ENCODE data around the gene FOXC1.

The FOXC1 gene

GRCh38 chr6:1599469-1599868, 10.2 kb upstream of the FOXC1 start:
- H3K36me3 ChIP-seq (ENCODE audit: control insufficient read depth, insufficient read depth, low read length) = no peaks in the 10 kb centered on the region
- H3K9me3 ChIP-seq (ENCODE audit: control insufficient read depth, insufficient read depth, low read length) = no peaks in the 10 kb centered on the region
- peaks cover 1% of the 10 kb centered on the region; the same call in 1 of the 2 replicates for H3K4me1 ChIP-seq (ENCODE audit: control insufficient read depth, insufficient read depth, low read length)
- no peak overlapping the region for H3K27ac ChIP-seq (ENCODE audit: low read length)
- no peak overlapping the region for H3K4me3 ChIP-seq (ENCODE audit: low read length)
- no peak for DNase-seq (ENCODE audit: low read depth, low spot score)
- H3K27me3 ChIP-seq (ENCODE audit: control insufficient read depth, insufficient read depth, low read length) = peaks cover 5% of the 10 kb centered on the region; the same call in 1 of the 2 replicates
- no CpG with 5 or more reads among the region's 10 CpGs for WGBS (ENCODE audit: insufficient coverage, insufficient read length)

GRCh38 chr6:1600063-1600763, 9.5 kb upstream of the FOXC1 start:
- Histone ChIP-seq H3K27ac (ENCODE audit: low read length) (no peak overlapping the region), H3K4me3 (ENCODE audit: low read length) (no peak overlapping the region), H3K4me1 (ENCODE audit: control insufficient read depth, insufficient read depth, low read length) (peaks cover 3% of the 10 kb centered on the region; the same call in 1 of the 2 replicates), H3K9me3 (ENCODE audit: control insufficient read depth, insufficient read depth, low read length) (no peaks in the 10 kb centered on the region), H3K36me3 (ENCODE audit: control insufficient read depth, insufficient read depth, low read length) (no peaks in the 10 kb centered on the region), H3K27me3 (ENCODE audit: control insufficient read depth, insufficient read depth, low read length) (peaks cover 12% of the 10 kb centered on the region; the same call in 1 of the 2 replicates)
- WGBS (ENCODE audit: insufficient coverage, insufficient read length) = no CpG with 5 or more reads among the region's 3 CpGs
- no peak for DNase-seq (ENCODE audit: low read depth, low spot score)

- Histone ChIP-seq H3K4me1 (ENCODE audit: control insufficient read depth, insufficient read depth, low read length) (peaks cover 3% of the 10 kb centered on the region), H3K27me3 (ENCODE audit: control insufficient read depth, insufficient read depth, low read length) (peaks cover 18% of the 10 kb centered on the region), H3K4me3 (ENCODE audit: low read length) (no peak overlapping the region), H3K9me3 (ENCODE audit: control insufficient read depth, insufficient read depth, low read length) (no peaks in the 10 kb centered on the region), H3K27ac (ENCODE audit: low read length) (no peak overlapping the region), H3K36me3 (ENCODE audit: control insufficient read depth, insufficient read depth, low read length) (no peaks in the 10 kb centered on the region)
- WGBS (ENCODE audit: insufficient coverage, insufficient read length) = no CpG with 5 or more reads among the region's 15 CpGs
- no peak for DNase-seq (ENCODE audit: low read depth, low spot score)
Measured at GRCh38 chr6:1600764-1601157, 9.0 kb upstream of the FOXC1 start.

GRCh38 chr6:1601158-1602048, 8.3 kb upstream of the FOXC1 start:
- DNase-seq (ENCODE audit: low read depth, low spot score) = no peak
- Histone ChIP-seq H3K36me3 (ENCODE audit: control insufficient read depth, insufficient read depth, low read length) (no peaks in the 10 kb centered on the region), H3K9me3 (ENCODE audit: control insufficient read depth, insufficient read depth, low read length) (no peaks in the 10 kb centered on the region), H3K27me3 (ENCODE audit: control insufficient read depth, insufficient read depth, low read length) (peaks cover 24% of the 10 kb centered on the region), H3K27ac (ENCODE audit: low read length) (no peak overlapping the region), H3K4me1 (ENCODE audit: control insufficient read depth, insufficient read depth, low read length) (peaks cover 4% of the 10 kb centered on the region; the same call in 1 of the 2 replicates), H3K4me3 (ENCODE audit: low read length) (no peak overlapping the region)
- no CpG with 5 or more reads among the region's 60 CpGs for WGBS (ENCODE audit: insufficient coverage, insufficient read length)

- Histone ChIP-seq H3K27me3 (ENCODE audit: control insufficient read depth, insufficient read depth, low read length) (peaks cover 28% of the 10 kb centered on the region), H3K4me1 (ENCODE audit: control insufficient read depth, insufficient read depth, low read length) (peaks cover 4% of the 10 kb centered on the region; the same call in 1 of the 2 replicates)
- no CpG with 5 or more reads among the region's 10 CpGs for WGBS (ENCODE audit: insufficient coverage, insufficient read length)
Measured at GRCh38 chr6:1602049-1602713, 7.5 kb upstream of the FOXC1 start.

GRCh38 chr6:1603708-1604107, 6.0 kb upstream of the FOXC1 start:
- no peak overlapping the region for H3K4me3 ChIP-seq (ENCODE audit: low read length)
- no peak for DNase-seq (ENCODE audit: low read depth, low spot score)
- no peaks in the 10 kb centered on the region for H3K9me3 ChIP-seq (ENCODE audit: control insufficient read depth, insufficient read depth, low read length)
- H3K27ac ChIP-seq (ENCODE audit: low read length) = no peak overlapping the region
- peaks cover 9% of the 10 kb centered on the region for H3K4me1 ChIP-seq (ENCODE audit: control insufficient read depth, insufficient read depth, low read length)
- H3K36me3 ChIP-seq (ENCODE audit: control insufficient read depth, insufficient read depth, low read length) = no peaks in the 10 kb centered on the region
- H3K27me3 ChIP-seq (ENCODE audit: control insufficient read depth, insufficient read depth, low read length) = peaks cover 41% of the 10 kb centered on the region
- WGBS (ENCODE audit: insufficient coverage, insufficient read length) = no CpG with 5 or more reads among the region's 15 CpGs

More at GRCh38 chr6:1602049-1602713, 7.5 kb upstream of the FOXC1 start:
- Histone ChIP-seq H3K36me3 (ENCODE audit: control insufficient read depth, insufficient read depth, low read length) (no peaks in the 10 kb centered on the region), H3K9me3 (ENCODE audit: control insufficient read depth, insufficient read depth, low read length) (no peaks in the 10 kb centered on the region), H3K27ac (ENCODE audit: low read length) (no peak overlapping the region), H3K4me3 (ENCODE audit: low read length) (no peak overlapping the region)
- no peak for DNase-seq (ENCODE audit: low read depth, low spot score)

- Histone ChIP-seq H3K27me3 (ENCODE audit: control insufficient read depth, insufficient read depth, low read length) (peaks cover 47% of the 10 kb centered on the region), H3K27ac (ENCODE audit: low read length) (no peak overlapping the region), H3K36me3 (ENCODE audit: control insufficient read depth, insufficient read depth, low read length) (no peaks in the 10 kb centered on the region), H3K4me1 (ENCODE audit: control insufficient read depth, insufficient read depth, low read length) (peaks cover 9% of the 10 kb centered on the region), H3K4me3 (ENCODE audit: low read length) (peak overlapping the region; percentile 23; the same call in 1 of the 2 replicates), H3K9me3 (ENCODE audit: control insufficient read depth, insufficient read depth, low read length) (no peaks in the 10 kb centered on the region)
- WGBS (ENCODE audit: insufficient coverage, insufficient read length) = no CpG with 5 or more reads among the region's 85 CpGs
- no peak for DNase-seq (ENCODE audit: low read depth, low spot score)
Measured at GRCh38 chr6:1604158-1605003, 5.3 kb upstream of the FOXC1 start.

- Histone ChIP-seq H3K4me3 (ENCODE audit: low read length) (peak overlapping the region; percentile 23; the same call in 1 of the 2 replicates), H3K27me3 (ENCODE audit: control insufficient read depth, insufficient read depth, low read length) (peaks cover 48% of the 10 kb centered on the region)
Measured at GRCh38 chr6:1605004-1605892, 4.5 kb upstream of the FOXC1 start.

More at GRCh38 chr6:1605004-1605892, 4.5 kb upstream of the FOXC1 start:
- Histone ChIP-seq H3K4me1 (ENCODE audit: control insufficient read depth, insufficient read depth, low read length) (peaks cover 9% of the 10 kb centered on the region), H3K9me3 (ENCODE audit: control insufficient read depth, insufficient read depth, low read length) (no peaks in the 10 kb centered on the region), H3K36me3 (ENCODE audit: control insufficient read depth, insufficient read depth, low read length) (no peaks in the 10 kb centered on the region; the same call in 1 of the 2 replicates), H3K27ac (ENCODE audit: low read length) (no peak overlapping the region)
- WGBS (ENCODE audit: insufficient coverage, insufficient read length) = no CpG with 5 or more reads among the region's 65 CpGs
- DNase-seq (ENCODE audit: low read depth, low spot score) = no peak

All from iPS DF 6.9 (cell line).